Urinary bladder (tissue), 4 donors: ENCODE results near the gene ADAM12. TPM values are rescaled to one million over a fixed set of nuclear protein-coding genes. Genes with fewer than 3 reads are reported as not detected.
"Not testable (repeated sequence)": the region's sequence is repeated elsewhere in the genome, so short reads cannot be mapped to it uniquely, and the experiment has no call there.

Experiments
- DNase-seq: peaks from one replicate; pipeline ENCODE4 v3.0.0-alpha.2; 2015; ENCODE audit errors: extremely low spot score
- H3K27ac ChIP-seq: one replicate; pipeline ENCODE4 v1.5.1; 2013; ENCODE audit warnings: low read depth, mild to moderate bottlenecking, moderate library complexity
- H3K36me3 ChIP-seq: one replicate; pipeline ENCODE4 v1.6.1; 2013; ENCODE audit warnings: mild to moderate bottlenecking, moderate library complexity; ENCODE audit not compliant: insufficient read depth
- H3K4me1 ChIP-seq: one replicate; pipeline ENCODE4 v1.6.1; 2013; ENCODE audit warnings: mild to moderate bottlenecking, moderate library complexity; ENCODE audit not compliant: insufficient read depth
- H3K4me3 ChIP-seq: one replicate; pipeline ENCODE4 v1.5.1; 2013; ENCODE audit warnings: low read depth, low read length
- WGBS: extraction: QIAGEN DNeasy Blood & Tissue Kit; methylation state at CpG from one replicate; pipeline ENCODE4 v1.1.7; 2013; 5-methylcytosine and 5-hydroxymethylcytosine counted together
- polyA plus RNA-seq: library from polyadenylated mRNA; stranded (reverse); fragments of 200-250 nt; gene quantifications from one replicate; pipeline ENCODE4 v1.2.3, GENCODE V29; 2013
- total RNA-seq: library from RNA; depleted of rRNA; stranded (reverse); fragments of >200 nt; gene quantifications from one replicate; pipeline ENCODE4 v1.2.3, GENCODE V29; 2014
- donor health status: healthy with polysubstance abuse.
- donor health status: healthy.

ADAM12 gene
- total and polyA plus RNA-seq, 2 donors: 2.1 to 95.0 TPM

DNA sequence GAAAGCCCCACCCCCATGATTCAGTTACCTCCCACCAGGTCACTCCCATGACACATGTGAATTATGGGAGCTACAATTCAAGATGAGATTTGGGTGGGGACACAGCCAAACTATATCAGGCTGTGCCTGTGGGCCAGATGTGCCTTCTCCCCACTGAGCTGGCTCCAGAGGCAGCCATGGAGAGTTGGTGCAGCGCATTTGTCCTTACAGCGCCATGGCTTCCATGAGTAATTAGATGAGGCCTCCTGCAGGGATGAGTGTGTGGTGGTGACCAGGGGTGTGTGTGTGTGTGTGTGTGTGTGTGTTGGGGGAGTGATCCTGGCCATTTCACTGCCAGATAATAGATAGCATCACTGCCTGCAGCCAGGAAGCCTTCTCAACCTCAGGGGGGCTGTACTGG is 397.3 kb downstream of the ADAM12 start:
- Histone ChIP-seq H3K4me3 (no peak overlapping the region), H3K36me3 (no peaks in the 10 kb centered on the region), H3K4me1 (no peaks in the 10 kb centered on the region), H3K27ac (no peak overlapping the region)
- WGBS: 99% methylated on average over 2 of the region's 2 CpGs
- DNase-seq: no peak

DNA sequence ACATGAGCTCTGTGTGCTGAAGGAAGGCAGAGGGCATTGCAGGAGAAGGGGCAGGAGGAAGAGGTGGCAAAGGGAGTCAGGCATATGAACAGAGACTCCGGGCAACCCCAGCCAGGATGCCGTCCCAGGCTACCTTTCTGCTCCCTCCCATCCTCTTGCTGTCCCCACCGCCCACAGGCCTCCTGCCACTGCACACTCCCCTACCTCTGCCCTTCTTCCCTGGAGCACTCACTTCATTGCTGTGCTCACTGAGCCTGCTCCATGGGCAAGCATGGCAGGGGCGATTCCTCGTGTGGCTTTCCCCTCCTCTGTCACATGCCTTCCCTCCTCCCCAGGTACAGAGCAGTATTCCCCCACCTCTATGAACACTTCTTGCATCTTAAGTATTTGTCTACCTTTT is 398.5 kb downstream of the ADAM12 start:
- Histone ChIP-seq H3K27ac (no peak overlapping the region), H3K4me1 (no peaks in the 10 kb centered on the region), H3K36me3 (no peaks in the 10 kb centered on the region), H3K4me3 (no peak overlapping the region)
- WGBS: 96% methylated on average over 5 of the region's 5 CpGs
- no peak for DNase-seq

DNA sequence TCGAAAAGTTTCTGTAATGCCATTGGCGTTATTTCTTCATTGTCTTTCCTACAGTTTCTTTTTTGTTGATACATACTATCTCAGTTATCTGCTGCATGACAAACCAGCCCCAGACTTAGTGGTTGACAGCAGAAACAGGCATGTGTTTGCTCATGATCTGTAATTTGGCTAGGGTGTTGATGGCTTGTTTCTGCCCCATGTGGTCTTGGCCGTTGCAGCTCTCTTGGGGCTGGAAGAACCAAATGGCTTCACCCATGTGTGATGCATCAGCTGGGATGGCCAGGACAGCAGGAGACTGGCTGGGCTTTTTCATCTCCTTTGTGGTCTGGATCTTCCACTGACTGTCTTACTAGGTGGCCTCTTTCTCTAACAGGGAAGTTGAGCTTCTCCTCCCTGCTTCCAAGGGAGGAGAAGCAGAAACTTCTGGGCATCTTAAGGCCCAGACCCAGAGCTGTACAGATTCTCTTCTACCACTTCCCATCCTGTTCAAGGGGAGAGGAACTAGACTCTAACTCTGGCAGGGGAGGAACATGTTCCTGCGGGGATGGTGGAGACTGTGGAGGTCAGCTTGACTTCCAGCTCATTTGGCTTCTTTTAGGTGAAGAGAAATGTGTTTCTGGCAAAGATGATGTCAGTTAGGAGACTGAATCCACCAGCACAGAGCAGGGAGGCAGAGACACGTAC is 402.6 kb downstream of the ADAM12 start:
- H3K4me1 ChIP-seq: no peaks in the 10 kb centered on the region
- H3K36me3 ChIP-seq: no peaks in the 10 kb centered on the region

DNA sequence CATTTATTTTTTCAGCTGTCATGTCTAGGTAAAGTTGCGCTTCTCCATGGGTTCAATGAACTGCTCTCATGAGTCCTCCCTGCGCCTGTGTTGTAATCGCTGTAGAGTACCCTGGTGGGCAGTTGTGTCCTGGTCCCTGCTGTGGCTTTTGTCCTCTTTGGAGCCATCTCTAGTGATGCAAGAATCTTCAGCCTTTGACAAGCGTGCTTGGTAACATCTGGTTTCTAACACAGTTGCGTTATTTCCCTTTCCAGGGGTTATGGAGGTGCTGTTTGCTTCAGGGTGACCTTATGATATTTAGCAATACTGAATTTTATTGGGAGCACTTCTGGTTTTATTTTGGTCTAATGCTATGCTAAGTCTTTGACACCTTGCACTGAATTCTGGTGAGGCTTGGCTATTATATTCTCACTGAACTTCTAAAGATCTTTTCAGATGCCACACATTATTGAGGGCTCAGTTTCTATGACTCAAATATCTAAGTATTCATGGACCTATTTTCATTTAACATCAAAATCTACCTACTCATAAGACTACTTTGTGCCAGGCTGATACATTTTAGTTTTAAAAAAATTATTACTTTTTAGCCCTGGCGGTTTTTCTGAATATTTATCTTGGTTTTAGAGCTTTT is 403.3 kb downstream of the ADAM12 start:
- Histone ChIP-seq H3K27ac (no peak overlapping the region), H3K36me3 (no peaks in the 10 kb centered on the region), H3K4me1 (no peaks in the 10 kb centered on the region), H3K4me3 (no peak overlapping the region)
- DNase-seq: no peak
- WGBS: 90% methylated on average over 6 of the region's 6 CpGs

More for the DNA sequence above, 402.6 kb downstream of the ADAM12 start:
- H3K4me3 ChIP-seq: no peak overlapping the region
- DNase-seq: no peak
- WGBS: 87% methylated on average over 5 of the region's 5 CpGs
- no peak overlapping the region for H3K27ac ChIP-seq

DNA sequence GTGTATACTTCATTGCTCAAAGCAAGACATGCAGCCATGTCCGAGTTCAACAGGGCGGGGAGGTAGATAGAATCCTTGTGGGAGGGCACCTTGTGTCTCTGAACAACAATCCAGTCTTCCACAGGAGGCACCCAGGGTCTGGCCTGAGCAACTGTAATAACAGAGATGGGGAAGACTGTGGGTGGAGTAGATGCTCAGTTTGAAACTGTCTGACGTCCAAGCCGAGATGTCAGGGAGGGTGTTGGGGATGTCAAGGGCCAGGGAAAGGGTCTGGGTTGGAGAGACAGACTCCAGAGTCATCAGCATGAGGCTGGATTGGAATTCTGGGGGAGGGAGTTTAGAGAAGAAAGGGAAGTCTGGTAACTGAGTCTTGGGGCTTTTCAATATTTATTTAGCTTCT is 403.9 kb downstream of the ADAM12 start:
- 90% methylated on average over 4 of the region's 4 CpGs for WGBS
- no peak for DNase-seq
- H3K4me3 ChIP-seq: no peak overlapping the region
- H3K36me3 ChIP-seq: no peaks in the 10 kb centered on the region
- no peaks in the 10 kb centered on the region for H3K4me1 ChIP-seq
- no peak overlapping the region for H3K27ac ChIP-seq

DNA sequence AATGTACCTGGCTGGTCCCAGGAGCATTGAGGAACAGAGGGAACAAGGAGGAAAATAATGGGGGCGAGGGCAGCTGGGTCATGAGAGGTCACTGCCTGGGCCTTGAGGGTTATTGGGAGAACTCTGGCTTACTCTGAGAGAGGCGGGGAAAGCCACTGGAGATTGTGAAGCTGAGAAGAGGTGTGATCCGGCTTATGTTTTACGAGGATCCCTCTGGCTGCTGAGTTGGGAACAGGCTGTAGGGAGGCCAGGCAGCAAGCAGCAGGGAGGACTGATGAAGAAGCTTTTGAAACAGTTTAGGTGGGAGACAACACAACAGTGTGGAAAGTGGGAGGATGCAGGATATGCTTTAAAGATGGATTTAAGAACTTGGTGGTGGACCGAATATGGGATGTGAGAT is 404.6 kb downstream of the ADAM12 start:
- DNase-seq: no peak
- H3K27ac ChIP-seq: no peak overlapping the region
- no peak overlapping the region for H3K4me3 ChIP-seq
- WGBS: 97% methylated on average over 5 of the region's 5 CpGs
- no peaks in the 10 kb centered on the region for H3K36me3 ChIP-seq
- H3K4me1 ChIP-seq: no peaks in the 10 kb centered on the region

DNA sequence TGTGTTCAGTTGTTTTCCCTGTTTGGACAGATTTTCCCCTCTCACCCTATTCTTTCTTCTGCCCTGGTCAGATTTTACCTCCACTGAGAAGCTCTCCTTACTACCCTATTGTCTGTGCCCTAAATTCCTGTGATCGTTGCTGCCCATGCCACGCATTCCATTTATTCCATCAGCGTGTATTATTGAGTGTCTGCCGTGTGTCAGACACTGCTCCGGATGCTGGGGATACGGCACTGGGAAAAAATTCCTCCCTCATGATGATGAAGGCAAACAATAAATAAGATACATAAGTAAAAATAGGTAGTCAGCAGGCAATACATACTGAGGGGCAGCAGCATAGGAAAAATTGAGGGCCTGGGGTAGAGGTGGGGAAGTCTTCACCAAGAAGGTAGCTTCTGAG is 405.1 kb downstream of the ADAM12 start:
- 78% methylated on average over 6 of the region's 6 CpGs for WGBS
- H3K4me3 ChIP-seq: no peak overlapping the region

DNA sequence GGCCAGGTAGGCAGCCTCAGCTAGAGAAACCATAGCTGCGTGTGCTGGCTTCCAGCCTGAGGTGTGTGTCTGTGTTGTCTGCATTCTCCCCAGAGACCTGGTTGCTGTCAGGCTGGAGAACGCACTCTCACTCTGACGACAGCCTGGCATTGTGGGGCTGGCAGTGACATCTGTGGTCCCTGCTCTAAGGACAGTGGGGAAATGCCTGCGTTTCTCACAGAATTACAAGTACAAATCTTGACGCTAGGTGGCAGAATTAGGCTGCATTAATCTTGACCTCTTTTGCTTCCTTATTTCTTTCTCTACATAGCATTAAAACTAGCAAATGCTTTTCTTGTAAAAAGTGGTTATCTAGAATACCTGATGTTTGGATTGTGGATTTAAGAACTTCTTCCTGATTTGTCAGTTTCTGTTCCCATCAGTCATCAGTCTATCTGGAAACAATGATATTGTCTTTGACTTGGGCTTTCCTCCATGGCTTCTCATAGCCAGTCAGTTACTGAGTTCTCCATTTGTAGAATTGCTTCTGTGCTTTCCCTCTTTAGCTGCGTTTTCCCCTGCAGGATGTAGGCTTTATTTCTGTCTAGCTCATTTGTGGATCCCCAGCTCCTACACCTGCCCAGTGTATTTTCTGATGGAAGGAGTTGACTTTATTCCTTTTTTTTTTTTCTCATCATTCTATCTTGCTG is 405.9 kb downstream of the ADAM12 start:
- peak; percentile 74 for DNase-seq
- Histone ChIP-seq H3K4me3 (no peak overlapping the region), H3K36me3 (no peaks in the 10 kb centered on the region), H3K4me1 (no peaks in the 10 kb centered on the region), H3K27ac (no peak overlapping the region)
- WGBS: 18% methylated on average over 6 of the region's 6 CpGs

More for the DNA sequence above, 405.1 kb downstream of the ADAM12 start:
- Histone ChIP-seq H3K4me1 (no peaks in the 10 kb centered on the region), H3K27ac (no peak overlapping the region), H3K36me3 (no peaks in the 10 kb centered on the region)
- DNase-seq: no peak

DNA sequence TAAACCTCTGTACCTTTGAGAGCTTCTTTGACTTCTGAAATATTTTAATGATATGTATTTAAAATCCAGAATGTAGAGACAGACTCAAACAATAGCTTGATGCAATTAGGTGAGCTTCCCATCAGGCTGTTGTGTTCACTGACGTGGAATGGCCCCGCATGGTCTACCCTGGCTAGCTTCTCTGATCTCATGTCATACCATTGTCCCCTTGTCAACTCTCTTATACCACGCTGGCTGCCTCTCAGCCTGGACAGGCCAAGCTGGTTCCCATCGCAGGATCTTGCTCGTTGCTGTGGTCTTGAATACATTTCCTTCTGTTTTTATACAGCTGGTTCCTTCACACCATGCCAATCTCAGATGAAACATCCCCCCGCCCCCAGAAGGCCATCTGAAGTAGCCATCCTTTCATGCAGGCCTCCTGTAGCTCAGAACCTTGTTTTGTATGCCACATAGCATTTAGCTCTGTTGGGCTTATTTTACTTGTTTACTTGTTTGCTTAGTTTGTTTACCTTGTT is 407.7 kb downstream of the ADAM12 start:
- WGBS: 78% methylated on average over 6 of the region's 6 CpGs
- no peaks in the 10 kb centered on the region for H3K4me1 ChIP-seq
- no peak for DNase-seq
- H3K4me3 ChIP-seq: no peak overlapping the region
- no peak overlapping the region for H3K27ac ChIP-seq
- H3K36me3 ChIP-seq: no peaks in the 10 kb centered on the region

DNA sequence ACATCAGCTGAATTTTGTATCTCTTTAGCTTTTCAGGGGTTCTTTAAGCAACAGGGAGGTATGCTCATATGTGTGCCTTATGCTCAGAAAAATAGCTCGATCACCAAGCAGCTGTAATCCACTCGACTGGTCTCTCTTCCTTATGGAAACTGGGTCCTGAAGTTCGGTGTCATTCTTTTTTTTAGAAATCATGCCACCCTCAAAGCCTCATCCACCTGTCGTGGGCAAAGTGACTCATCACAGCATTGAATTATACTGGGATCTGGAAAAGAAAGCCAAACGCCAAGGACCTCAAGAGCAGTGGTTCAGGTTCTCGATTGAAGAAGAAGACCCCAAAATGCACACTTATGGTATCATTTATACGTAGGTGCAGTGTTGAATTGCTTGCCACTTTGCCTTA is 408.3 kb downstream of the ADAM12 start:
- no peak overlapping the region for H3K4me3 ChIP-seq
- 90% methylated on average over 7 of the region's 7 CpGs for WGBS
- H3K36me3 ChIP-seq: no peaks in the 10 kb centered on the region
- no peak overlapping the region for H3K27ac ChIP-seq
- DNase-seq: no peak
- H3K4me1 ChIP-seq: no peaks in the 10 kb centered on the region

DNA sequence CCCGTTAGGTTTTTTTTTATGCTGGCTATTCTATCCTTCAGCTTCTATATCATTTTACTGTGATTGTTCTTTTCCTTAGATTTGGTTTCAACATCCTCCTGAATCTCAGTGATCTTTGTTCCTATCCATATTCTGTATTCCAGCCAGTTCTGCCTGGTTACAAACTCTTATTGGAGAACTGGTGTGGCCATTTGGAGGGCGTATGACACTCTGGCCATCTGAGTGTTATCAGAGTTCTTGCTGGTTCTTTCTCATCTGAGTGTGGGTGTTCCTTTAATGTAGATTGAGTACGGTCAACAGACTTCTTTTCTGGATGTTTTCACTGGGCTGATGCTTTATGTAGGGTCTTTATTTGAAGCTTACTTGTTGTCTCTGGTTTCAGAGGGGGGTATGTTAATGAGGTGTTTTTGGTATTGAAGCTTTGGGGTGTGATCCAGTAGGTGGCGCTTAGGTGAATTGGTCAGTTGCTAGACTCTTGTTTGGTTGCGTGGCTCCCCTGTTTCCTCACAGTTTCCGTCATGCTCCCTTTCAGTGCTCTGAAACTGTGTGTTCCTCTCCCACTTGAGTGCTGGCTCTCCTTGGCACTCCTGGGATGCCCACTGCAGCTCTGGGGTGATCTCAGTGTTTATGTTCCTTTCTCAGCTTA is 411.2 kb downstream of the ADAM12 start:
- no peak for DNase-seq
- Histone ChIP-seq H3K36me3 (no peaks in the 10 kb centered on the region), H3K27ac (no peak overlapping the region), H3K4me3 (no peak overlapping the region), H3K4me1 (no peaks in the 10 kb centered on the region)
- 92% methylated on average over 6 of the region's 6 CpGs for WGBS

DNA sequence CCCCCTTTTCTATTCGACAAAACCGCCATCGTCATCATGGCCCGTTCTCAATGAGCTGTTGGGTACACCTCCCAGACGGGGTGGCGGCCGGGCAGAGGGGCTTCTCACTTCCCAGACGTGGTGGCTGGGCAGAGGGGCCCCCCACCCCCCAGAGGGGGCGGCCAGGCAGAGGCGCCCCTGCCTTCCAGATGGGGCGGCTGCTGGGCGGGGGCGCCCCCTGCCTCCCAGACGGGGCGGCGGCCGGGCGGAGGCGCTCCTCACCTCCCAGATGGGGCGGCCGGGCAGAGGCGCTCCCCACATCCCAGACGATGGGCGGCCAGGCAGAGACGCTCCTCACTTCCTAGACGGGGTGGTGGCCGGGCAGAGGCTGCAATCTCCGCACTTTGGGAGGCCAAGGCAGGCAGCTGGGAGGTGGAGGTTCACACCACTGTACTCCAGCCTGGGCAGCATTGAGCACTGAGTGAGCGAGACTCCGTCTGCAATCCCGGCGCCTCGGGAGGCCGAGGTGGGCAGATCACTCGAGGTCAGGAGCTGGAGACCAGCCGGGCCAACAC is 418.1 kb downstream of the ADAM12 start:
- H3K36me3 ChIP-seq, DNase-seq, H3K4me1 ChIP-seq, H3K27ac ChIP-seq, H3K4me3 ChIP-seq: not testable (repeated sequence)
- 95% methylated on average over 35 of the region's 36 CpGs for WGBS

DNA sequence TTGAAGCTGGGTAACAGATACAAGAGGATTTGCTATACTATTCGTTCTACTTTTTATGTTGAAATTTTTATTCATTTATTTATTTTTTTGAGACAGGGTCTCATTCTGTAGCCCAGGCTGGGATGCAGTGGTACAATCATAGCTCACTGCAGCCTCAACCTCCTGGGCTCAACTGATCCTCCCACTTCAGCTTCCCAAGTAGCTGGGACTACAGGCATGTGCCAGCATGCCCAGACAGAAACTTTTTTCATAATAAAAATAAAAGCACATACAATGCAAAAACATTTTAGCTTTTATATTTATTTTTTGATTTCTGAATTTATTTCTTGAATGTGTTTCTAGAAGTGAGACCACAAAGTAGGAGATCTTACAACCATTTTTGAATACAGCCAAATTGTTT is 420.7 kb downstream of the ADAM12 start:
- no peak for DNase-seq
- WGBS: 89% methylated on average over 1 of the region's 1 CpG
- Histone ChIP-seq H3K4me1 (no peaks in the 10 kb centered on the region), H3K27ac (no peak overlapping the region), H3K36me3 (no peaks in the 10 kb centered on the region), H3K4me3 (no peak overlapping the region)
